HepG2 (cell line): ENCODE results near the gene NAGS. TPM values are rescaled to one million over a fixed set of nuclear protein-coding genes. Genes with fewer than 3 reads are reported as not detected.
"Not testable (repeated sequence)": the region's sequence is repeated elsewhere in the genome, so short reads cannot be mapped to it uniquely, and the experiment has no call there.

ENCODE experiments used
- ELF3 ChIP-seq: IDR thresholded peaks from 2 replicates; pipeline ENCODE4 v1.6.1; 2016; ENCODE audit warnings: missing genetic modification reagents, missing compliant biosample characterization
- GABPA ChIP-seq, 2 experiments: IDR thresholded peaks; 2 replicates each; pipeline ENCODE4 v1.6.1; 2011 to 2016; ENCODE audit warnings: low read depth in 2 of 2, low read length in 1 of 2, missing biosample characterization in 1 of 2, missing genetic modification characterization in 1 of 2
- HNF4A ChIP-seq: sonication (generic); formaldehyde crosslinking; IDR thresholded peaks from 2 replicates; pipeline ENCODE4 v1.4.0; 2020; ENCODE audit warnings: missing genetic modification reagents
- PITX1 ChIP-seq: sonication (generic); formaldehyde crosslinking; IDR thresholded peaks from 2 replicates; pipeline ENCODE4 v1.5.1; 2020; ENCODE audit warnings: mild to moderate bottlenecking, missing genetic modification reagents
- YEATS2 ChIP-seq: sonication (generic); formaldehyde crosslinking; IDR thresholded peaks from 2 replicates; pipeline ENCODE4 v1.4.0; 2020; ENCODE audit warnings: missing genetic modification reagents, borderline replicate concordance
- ZNF121 ChIP-seq: sonication (generic); formaldehyde crosslinking; IDR thresholded peaks from 2 replicates; pipeline ENCODE4 v1.5.0; 2020; ENCODE audit warnings: mild to moderate bottlenecking, missing genetic modification reagents
- ZNF124 ChIP-seq: sonication (generic); formaldehyde crosslinking; IDR thresholded peaks from 2 replicates; pipeline ENCODE4 v1.4.0; 2020; ENCODE audit warnings: missing genetic modification reagents
- ZNF556 ChIP-seq: sonication (generic); formaldehyde crosslinking; IDR thresholded peaks from 2 replicates; pipeline ENCODE4 v1.4.0; 2020; ENCODE audit warnings: mild to moderate bottlenecking, missing genetic modification reagents, borderline replicate concordance
- ZNF614 ChIP-seq: IDR thresholded peaks from 2 replicates; pipeline ENCODE4 v1.6.1; 2018; ENCODE audit warnings: missing biosample characterization, missing genetic modification reagents, inconsistent platforms, borderline replicate concordance
- ZNF772 ChIP-seq: sonication (generic); formaldehyde crosslinking; IDR thresholded peaks from 2 replicates; pipeline ENCODE4 v1.5.0; 2020; ENCODE audit warnings: mild to moderate bottlenecking, missing genetic modification reagents
- polyA plus RNA-seq, 8 experiments: library from polyadenylated mRNA; depleted of rRNA in 3 of 8; stranded (reverse) in 7 of 8; unstranded in 1 of 8; fragments of >200 nt; fragmentation: Illumina TruSeq in 4 of 8; extraction: Trizol in 4 of 8; gene quantifications; 2 replicates each; pipeline versions ENCODE4 v1.2.1 to v1.2.3, GENCODE V29; 2011 to 2016; ENCODE audit warnings: low read depth in 4 of 8, missing spikeins in 1 of 8, mixed read lengths in 1 of 8; ENCODE audit not compliant: insufficient read depth in 1 of 8
- total RNA-seq, 5 experiments: library from RNA; depleted of rRNA; stranded (reverse); fragments of >200 nt; fragmentation: Illumina TruSeq; extraction: Trizol; gene quantifications; 2 replicates each; pipeline ENCODE4 v1.2.3, GENCODE V29; 2016; ENCODE audit warnings: low read depth in 1 of 5
- TF ChIP-seq, protein P1 (sequence below): sonication (generic); formaldehyde crosslinking; IDR thresholded peaks from 2 replicates; pipeline ENCODE4 v1.4.0; 2020; ENCODE audit warnings: missing genetic modification reagents, borderline replicate concordance
- TF ChIP-seq, protein P2 (sequence below): IDR thresholded peaks from 2 replicates; pipeline ENCODE4 v1.4.0; 2020; ENCODE audit warnings: mild to moderate bottlenecking, missing genetic modification reagents
- TF ChIP-seq, protein P3 (sequence below): sonication (generic); formaldehyde crosslinking; IDR thresholded peaks from 2 replicates; pipeline ENCODE4 v1.5.1; 2020; ENCODE audit warnings: mild to moderate bottlenecking, missing genetic modification reagents, moderate library complexity
- TF ChIP-seq, protein P4 (sequence below): sonication (generic); formaldehyde crosslinking; IDR thresholded peaks from 2 replicates; pipeline ENCODE4 v1.4.0; 2020; ENCODE audit warnings: missing genetic modification reagents, mild to moderate bottlenecking, borderline replicate concordance

Gene NAGS
- total and polyA plus RNA-seq, 2 of the 13 experiments (the other 11 are each of a cell fraction or from before 2014, with no cell fraction given): 4.3 to 5.1 TPM

DNA sequence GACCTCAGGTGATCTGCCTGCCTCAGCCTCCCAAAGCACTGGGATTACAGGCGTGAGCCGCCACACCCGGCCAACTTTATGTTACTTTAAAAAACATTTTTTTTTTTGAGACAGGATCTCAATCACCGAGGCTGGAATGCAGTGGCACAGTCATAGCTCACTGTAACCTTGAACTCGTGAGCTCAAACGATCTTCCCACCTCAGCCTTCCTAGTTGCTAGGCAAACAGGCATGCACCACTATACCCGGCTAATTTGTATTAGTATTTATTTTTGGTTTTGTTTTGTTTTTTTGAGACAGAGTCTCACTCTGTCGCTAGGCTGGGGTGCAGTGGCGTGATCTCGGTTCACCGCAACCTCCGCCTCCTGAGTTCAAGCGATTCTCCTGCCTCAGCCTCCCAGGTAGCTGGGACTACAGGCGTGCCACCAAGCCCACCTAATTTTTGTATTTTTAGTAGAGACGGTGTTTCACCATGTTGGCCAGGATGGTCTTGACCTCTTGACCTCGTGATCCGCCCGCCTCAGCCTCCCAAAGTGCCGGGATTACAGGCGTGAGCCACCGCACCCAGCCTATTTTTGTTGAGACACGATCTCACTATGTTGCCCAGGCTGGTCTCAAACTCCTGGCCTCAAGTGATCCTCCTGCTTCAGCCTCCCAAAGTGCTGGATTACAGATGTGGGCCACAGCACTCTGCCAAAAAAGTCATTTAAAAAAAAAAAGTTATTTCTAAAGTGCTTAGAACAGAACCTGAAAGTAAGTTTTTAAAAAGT, 31.8 kb upstream of the NAGS start (continued):
- TF ChIP-seq, protein P1, sequence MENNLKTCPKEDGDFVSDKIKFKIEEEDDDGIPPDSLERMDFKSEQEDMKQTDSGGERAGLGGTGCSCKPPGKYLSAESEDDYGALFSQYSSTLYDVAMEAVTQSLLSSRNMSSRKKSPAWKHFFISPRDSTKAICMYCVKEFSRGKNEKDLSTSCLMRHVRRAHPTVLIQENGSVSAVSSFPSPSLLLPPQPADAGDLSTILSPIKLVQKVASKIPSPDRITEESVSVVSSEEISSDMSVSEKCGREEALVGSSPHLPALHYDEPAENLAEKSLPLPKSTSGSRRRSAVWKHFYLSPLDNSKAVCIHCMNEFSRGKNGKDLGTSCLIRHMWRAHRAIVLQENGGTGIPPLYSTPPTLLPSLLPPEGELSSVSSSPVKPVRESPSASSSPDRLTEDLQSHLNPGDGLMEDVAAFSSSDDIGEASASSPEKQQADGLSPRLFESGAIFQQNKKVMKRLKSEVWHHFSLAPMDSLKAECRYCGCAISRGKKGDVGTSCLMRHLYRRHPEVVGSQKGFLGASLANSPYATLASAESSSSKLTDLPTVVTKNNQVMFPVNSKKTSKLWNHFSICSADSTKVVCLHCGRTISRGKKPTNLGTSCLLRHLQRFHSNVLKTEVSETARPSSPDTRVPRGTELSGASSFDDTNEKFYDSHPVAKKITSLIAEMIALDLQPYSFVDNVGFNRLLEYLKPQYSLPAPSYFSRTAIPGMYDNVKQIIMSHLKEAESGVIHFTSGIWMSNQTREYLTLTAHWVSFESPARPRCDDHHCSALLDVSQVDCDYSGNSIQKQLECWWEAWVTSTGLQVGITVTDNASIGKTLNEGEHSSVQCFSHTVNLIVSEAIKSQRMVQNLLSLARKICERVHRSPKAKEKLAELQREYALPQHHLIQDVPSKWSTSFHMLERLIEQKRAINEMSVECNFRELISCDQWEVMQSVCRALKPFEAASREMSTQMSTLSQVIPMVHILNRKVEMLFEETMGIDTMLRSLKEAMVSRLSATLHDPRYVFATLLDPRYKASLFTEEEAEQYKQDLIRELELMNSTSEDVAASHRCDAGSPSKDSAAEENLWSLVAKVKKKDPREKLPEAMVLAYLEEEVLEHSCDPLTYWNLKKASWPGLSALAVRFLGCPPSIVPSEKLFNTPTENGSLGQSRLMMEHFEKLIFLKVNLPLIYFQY (CRISPR knock-in tag): peak; percentile 45; the same call in 1 of the 2 replicates
- TF ChIP-seq ZNF614 (peak; percentile 87; the same call in 1 of the 2 replicates), ZNF121 (CRISPR knock-in tag) (peak; percentile 84), HNF4A (CRISPR knock-in tag) (peak; percentile 83), YEATS2 (0 out of 2 replicates have a peak, but pooled peaks have one; percentile 21), GABPA (CRISPR knock-in tag; IDR thresholded peaks at IDR 0.05; ENCODE audit: low read depth) (peak; percentile 38), ZNF772 (CRISPR knock-in tag) (0 out of 2 replicates have a peak, but pooled peaks have one; percentile 22), ELF3 (CRISPR knock-in tag) (peak; percentile 69; the same call in 1 of the 2 replicates), ZNF124 (peak; percentile 26; the same call in 1 of the 2 replicates), PITX1 (peak; percentile 68), ZNF556 (CRISPR knock-in tag) (peak; percentile 40; the same call in 1 of the 2 replicates)
- TF ChIP-seq, protein P2, sequence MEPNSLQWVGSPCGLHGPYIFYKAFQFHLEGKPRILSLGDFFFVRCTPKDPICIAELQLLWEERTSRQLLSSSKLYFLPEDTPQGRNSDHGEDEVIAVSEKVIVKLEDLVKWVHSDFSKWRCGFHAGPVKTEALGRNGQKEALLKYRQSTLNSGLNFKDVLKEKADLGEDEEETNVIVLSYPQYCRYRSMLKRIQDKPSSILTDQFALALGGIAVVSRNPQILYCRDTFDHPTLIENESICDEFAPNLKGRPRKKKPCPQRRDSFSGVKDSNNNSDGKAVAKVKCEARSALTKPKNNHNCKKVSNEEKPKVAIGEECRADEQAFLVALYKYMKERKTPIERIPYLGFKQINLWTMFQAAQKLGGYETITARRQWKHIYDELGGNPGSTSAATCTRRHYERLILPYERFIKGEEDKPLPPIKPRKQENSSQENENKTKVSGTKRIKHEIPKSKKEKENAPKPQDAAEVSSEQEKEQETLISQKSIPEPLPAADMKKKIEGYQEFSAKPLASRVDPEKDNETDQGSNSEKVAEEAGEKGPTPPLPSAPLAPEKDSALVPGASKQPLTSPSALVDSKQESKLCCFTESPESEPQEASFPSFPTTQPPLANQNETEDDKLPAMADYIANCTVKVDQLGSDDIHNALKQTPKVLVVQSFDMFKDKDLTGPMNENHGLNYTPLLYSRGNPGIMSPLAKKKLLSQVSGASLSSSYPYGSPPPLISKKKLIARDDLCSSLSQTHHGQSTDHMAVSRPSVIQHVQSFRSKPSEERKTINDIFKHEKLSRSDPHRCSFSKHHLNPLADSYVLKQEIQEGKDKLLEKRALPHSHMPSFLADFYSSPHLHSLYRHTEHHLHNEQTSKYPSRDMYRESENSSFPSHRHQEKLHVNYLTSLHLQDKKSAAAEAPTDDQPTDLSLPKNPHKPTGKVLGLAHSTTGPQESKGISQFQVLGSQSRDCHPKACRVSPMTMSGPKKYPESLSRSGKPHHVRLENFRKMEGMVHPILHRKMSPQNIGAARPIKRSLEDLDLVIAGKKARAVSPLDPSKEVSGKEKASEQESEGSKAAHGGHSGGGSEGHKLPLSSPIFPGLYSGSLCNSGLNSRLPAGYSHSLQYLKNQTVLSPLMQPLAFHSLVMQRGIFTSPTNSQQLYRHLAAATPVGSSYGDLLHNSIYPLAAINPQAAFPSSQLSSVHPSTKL (CRISPR knock-in tag): peak; percentile 78
- not testable (repeated sequence) for TF ChIP-seq GABPA (IDR thresholded peaks at IDR 0.05; ENCODE audit: low read depth, low read length)
- TF ChIP-seq, protein P3, sequence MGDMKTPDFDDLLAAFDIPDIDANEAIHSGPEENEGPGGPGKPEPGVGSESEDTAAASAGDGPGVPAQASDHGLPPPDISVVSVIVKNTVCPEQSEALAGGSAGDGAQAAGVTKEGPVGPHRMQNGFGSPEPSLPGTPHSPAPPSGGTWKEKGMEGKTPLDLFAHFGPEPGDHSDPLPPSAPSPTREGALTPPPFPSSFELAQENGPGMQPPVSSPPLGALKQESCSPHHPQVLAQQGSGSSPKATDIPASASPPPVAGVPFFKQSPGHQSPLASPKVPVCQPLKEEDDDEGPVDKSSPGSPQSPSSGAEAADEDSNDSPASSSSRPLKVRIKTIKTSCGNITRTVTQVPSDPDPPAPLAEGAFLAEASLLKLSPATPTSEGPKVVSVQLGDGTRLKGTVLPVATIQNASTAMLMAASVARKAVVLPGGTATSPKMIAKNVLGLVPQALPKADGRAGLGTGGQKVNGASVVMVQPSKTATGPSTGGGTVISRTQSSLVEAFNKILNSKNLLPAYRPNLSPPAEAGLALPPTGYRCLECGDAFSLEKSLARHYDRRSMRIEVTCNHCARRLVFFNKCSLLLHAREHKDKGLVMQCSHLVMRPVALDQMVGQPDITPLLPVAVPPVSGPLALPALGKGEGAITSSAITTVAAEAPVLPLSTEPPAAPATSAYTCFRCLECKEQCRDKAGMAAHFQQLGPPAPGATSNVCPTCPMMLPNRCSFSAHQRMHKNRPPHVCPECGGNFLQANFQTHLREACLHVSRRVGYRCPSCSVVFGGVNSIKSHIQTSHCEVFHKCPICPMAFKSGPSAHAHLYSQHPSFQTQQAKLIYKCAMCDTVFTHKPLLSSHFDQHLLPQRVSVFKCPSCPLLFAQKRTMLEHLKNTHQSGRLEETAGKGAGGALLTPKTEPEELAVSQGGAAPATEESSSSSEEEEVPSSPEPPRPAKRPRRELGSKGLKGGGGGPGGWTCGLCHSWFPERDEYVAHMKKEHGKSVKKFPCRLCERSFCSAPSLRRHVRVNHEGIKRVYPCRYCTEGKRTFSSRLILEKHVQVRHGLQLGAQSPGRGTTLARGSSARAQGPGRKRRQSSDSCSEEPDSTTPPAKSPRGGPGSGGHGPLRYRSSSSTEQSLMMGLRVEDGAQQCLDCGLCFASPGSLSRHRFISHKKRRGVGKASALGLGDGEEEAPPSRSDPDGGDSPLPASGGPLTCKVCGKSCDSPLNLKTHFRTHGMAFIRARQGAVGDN (CRISPR knock-in tag): peak; percentile 50
- TF ChIP-seq, protein P4, sequence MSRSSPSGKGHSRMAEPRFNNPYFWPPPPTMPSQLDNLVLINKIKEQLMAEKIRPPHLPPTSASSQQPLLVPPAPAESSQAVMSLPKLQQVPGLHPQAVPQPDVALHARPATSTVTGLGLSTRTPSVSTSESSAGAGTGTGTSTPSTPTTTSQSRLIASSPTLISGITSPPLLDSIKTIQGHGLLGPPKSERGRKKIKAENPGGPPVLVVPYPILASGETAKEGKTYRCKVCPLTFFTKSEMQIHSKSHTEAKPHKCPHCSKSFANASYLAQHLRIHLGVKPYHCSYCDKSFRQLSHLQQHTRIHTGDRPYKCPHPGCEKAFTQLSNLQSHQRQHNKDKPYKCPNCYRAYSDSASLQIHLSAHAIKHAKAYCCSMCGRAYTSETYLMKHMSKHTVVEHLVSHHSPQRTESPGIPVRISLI (CRISPR knock-in tag): peak; percentile 95
